Activated CD4-positive, CD25-positive, alpha-beta regulatory T cell treated with anti-CD3 and anti-CD28 coated beads, Interleukin-2, amount 50 U/mL, for 72 hours (primary cell): ENCODE results near the gene S100A4.
"Not testable (repeated sequence)": the region's sequence is repeated elsewhere in the genome, so short reads cannot be mapped to it uniquely, and the experiment has no call there.

Experiments used
- DNase-seq: peaks from one replicate; pipeline ENCODE4 v3.0.0; 2021

The S100A4 gene

DNA sequence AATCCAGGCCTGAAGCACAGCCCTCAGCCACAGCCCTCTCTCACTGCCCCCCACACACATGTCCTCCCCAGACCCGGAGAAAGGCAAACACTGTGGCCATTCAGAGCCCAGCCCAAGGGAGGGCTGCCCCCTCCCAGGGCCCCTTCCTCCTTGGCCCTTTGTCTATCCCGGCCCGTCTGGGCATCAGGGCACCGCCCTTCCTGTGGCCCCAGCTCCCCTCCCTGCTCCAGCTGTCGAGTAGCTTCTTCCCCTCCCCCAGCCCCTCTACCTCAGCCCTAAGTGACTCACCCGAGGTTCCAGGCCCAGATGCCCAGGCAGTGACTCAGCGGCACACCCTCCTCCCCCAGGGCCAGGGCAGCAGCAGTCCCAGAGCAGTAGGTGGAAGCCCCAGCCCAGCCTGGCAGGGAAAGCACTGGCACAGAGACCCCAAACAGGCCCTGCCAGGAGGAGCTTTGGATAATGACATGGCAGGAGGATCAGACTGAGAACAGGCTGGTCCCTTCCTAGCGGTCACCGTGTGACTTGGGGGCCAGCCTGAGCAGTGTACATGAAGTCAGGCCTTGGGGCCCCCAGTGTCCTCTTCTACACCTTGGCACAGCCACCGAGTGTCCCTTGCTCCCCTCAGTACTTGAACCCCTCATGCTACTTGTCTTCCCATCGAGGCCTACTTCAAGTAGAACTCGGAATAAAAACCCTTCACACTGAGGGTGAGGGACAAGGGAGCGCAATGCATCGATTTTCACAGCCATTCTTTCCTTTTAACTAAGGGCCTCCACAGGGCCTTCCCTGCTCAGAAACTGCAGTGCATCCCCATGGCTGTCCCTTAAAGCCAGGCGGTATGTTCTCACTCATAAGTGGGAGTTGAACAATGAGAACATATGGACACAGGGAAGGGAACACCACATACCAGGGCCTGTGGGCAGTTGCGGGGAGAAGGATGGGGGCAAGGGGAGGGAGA lies 21.1 kb upstream of the S100A4 start:
- peak; percentile 81 for DNase-seq

DNA sequence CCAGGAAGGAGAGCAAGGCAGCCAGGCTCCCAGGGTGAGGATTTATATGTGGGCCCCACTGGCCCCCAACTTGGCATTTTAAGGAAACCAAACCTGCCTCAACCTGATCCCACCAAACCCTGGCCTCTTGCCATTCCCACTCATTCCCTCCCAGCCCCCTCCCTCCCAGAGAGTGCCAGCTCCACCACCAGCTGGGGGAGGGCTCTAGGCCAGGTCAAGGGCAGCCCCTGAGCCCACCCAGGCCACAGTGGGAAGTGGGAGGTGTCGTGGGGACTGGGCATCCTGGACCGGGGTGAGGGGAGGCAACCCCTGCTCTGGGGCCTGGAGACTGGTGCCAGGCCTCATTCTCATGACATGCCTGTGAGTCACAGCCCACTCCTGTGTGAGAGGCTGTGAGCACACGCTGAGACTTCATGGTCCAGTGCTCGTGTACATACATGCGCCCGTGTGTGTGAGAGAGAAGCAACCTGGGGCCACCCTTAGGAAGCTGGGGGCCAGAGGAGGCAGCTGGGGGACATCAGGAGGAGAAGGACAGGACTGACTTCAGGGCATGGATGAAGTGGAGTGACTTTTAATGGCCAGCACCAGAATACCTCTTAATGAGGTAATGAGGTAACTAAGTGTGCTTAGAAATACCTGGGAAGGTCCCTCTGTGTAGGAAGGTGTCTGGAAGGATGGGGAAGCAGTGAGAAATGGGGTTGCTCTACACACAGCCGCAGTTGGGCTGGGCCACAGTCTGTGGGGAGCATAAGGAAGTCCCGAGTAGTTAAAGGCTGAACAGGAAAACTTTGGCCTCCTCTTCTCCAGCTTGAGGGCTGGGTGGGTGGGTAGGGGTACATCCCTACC lies 20.1 kb upstream of the S100A4 start, which contains the start of gene S100A2:
TSS of gene S100A2 (minus strand) at position 316 of the 846 bp plus-strand sequence. CDS start 1,967 bp downstream, outside the sequence.
- peak; percentile 60 for DNase-seq

DNA sequence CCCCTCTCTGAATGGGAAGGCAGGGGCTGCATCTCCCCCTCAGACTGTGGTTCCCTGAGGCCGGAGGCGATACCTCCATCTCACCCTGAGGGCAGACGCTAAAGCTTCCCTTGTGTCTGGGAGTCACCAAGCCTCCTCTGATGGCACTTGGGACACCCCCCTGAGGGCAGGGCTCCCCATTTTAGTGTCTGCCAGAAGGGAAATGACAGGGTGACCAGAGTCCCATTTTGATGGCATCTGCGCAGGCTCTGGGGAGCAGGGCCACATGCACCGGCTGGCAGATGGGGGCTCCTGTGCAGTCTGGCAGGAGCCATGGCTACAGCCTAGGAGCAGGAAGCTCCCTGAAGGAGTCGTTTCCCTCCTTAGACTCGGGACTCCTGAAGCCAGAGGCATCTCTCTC lies 18.4 kb upstream of the S100A4 start:
- DNase-seq = no peak

DNA sequence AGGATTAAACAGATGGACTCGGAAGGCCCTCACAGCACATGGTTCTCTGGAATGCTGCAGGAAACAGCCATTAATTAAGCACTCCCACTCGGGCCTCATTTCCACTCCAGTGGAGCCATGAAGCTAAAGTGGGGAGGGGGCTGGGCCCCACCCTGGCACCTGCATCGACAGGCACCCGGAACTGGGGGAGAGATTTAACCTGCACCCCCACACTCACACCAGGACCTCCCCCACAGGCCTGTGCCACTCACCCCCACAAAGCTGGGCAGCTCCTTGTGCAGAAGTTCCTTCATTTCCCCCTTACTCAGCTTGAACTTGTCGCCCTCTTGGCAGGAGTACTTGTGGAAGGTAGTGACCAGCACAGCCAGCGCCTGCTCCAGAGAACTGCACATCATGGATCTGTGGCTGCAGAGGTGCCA lies 17.9 kb upstream of the S100A4 start:
- no peak for DNase-seq

- DNase-seq = not testable (repeated sequence)
Observed at GRCh38 chr1:153562021-153562420, 16.4 kb upstream of the S100A4 start.

DNA sequence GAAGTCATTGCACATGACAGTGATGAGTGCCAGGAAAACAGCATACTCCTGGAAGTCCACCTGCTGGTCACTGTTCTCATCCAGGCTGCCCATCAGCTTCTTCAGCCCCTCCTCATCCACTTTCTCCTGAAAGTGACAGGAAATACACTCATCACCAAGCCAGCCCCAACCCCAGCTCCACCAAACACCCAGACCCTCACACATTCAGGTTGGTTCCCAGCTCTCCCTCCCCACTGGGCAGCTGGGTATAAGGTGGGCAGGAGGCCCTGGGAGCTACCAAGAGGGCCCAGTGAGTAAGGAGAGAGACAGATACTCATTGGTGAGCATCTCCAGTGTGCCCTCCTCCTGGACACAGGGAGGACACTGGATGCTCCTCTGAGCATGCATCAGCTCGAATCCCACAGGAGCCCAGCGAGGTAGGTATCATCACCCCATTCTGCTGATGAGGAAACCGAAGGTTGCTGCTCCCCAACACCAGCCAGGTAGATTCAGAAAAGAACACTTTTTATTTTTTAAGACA lies 15.9 kb upstream of the S100A4 start:
- no peak for DNase-seq

GRCh38 chr1:153560771-153561465 lies 15.3 kb upstream of the S100A4 start:
- DNase-seq = no peak

- DNase-seq = no peak
Observed at GRCh38 chr1:153560241-153560640, 14.6 kb upstream of the S100A4 start.

GRCh38 chr1:153557877-153558276 lies 12.3 kb upstream of the S100A4 start:
- no peak for DNase-seq

GRCh38 chr1:153556348-153556747 lies 10.7 kb upstream of the S100A4 start:
- no peak for DNase-seq

GRCh38 chr1:153553830-153554541 lies 8.4 kb upstream of the S100A4 start:
- no peak for DNase-seq

- no peak for DNase-seq
Observed at GRCh38 chr1:153553096-153553495, 7.5 kb upstream of the S100A4 start.

DNA sequence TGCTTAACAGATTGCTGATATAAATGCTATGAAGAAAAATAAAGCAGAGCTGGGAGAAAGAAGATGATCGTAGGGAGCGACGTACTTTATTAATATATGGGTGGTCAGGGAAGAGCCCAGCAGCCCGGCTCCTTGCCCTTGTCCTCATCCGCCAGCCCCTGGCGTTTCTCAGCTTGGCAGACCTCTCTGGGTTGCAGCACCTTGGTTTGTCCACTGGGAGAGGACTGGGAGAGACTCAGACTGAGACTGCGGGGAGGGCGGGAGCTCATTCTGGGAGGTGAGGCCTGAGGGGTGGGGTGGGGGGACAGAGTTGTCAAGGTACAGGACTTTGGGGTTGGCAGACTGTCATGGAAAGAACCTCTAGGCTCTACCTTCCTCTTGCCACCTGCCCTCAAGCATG lies 6.7 kb upstream of the S100A4 start:
- no peak for DNase-seq

- DNase-seq = peak; percentile 15
Observed at GRCh38 chr1:153550827-153551500, 5.4 kb upstream of the S100A4 start.

GRCh38 chr1:153550398-153550758 lies 4.8 kb upstream of the S100A4 start:
- DNase-seq = no peak

- DNase-seq = peak; percentile 25
Observed at GRCh38 chr1:153549741-153550397, 4.3 kb upstream of the S100A4 start.

GRCh38 chr1:153548722-153549688 lies 3.4 kb upstream of the S100A4 start, which contains the start of gene S100A3:
Gene S100A3 (minus strand): TSS chr1:153549258. CDS start chr1:153548485, 773 bp downstream.
- peak; percentile 24 for DNase-seq

DNA sequence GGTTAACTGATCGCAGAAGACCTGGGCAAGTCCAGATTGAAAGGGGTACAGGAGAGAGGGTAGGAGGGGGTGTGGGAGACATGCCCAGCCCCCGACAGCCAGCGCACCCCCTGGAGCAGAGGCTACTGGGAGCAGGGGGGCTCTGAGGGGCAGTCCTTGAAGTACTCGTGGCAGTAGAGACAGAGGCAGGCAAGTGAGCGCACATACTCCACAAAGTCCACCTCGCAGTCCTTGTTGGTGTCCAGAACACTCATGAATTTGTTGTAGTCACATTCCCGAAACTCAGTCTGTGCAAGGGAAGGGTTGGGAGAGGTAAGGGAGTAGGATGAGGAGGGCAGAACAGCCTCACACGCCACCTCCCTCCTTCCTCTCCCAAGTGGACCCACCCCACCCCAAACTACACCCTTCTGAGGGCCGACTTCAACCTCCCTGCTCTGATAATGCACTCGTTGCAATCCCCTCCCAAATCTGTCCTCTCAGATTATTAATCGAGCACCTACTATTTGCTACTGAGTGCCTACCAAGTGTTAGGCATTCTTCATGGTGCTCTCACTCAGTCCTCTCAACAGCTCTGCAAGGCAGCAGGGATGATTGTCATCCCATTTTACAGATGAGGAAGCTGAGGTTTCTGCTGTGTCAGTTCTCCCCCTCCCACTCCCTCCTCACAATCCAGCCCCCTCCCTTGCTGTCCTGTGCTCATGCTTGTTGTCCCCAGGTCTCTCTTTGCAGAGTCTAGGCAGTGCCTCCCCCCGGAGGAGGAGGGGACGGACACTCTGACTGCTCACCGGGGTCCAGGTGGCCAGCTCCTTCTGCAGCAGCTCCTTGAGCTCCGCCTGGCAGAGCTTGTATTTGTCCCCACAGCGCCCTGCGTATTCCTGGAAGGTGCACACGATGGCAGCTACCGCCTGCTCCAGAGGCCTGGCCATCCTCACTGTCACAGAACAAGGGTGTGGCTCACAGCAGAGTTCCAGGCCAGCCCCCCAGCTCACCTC lies 2.2 kb upstream of the S100A4 start:
- DNase-seq = peak; percentile 28
